HCT116 (cell line): ENCODE results near the gene LCLAT1.

Experiments
- EZH2 ChIP-seq: fragments of 200-600 bp; sonication (generic); IDR thresholded peaks from 2 replicates; pipeline ENCODE4 v1.6.1; 2017; ENCODE audit warnings: antibody characterized with exemption, mixed run types
- EZH2phosphoT487 ChIP-seq: fragments of 200-600 bp; IDR thresholded peaks from 2 replicates; pipeline ENCODE4 v1.6.1; 2018; ENCODE audit warnings: antibody characterized with exemption, borderline replicate concordance
- JUND ChIP-seq: IDR thresholded peaks from 2 replicates; pipeline ENCODE4 v1.6.1; 2012
- POLR2A ChIP-seq: IDR thresholded peaks from 2 replicates; pipeline ENCODE4 v1.7.0; 2011; ENCODE audit warnings: borderline replicate concordance; ENCODE audit not compliant: insufficient read depth, insufficient read length; ENCODE audit errors: extremely low read depth
- POLR2AphosphoS5 ChIP-seq: IDR thresholded peaks from 2 replicates; pipeline ENCODE4 v1.6.1; 2011; ENCODE audit warnings: mild to moderate bottlenecking, low read depth, low read length, moderate library complexity
- RAD21 ChIP-seq: IDR thresholded peaks from 2 replicates; pipeline ENCODE4 v1.6.1; 2012; ENCODE audit warnings: low read depth, mild to moderate bottlenecking
- TF ChIP-seq, protein P1 (sequence below), 3 experiments: fragments of 200-600 bp in 1 of 3; sonication (generic) in 1 of 3; IDR thresholded peaks in 2 of 3; conservative IDR thresholded peaks in 1 of 3; 2 replicates each; pipeline ENCODE4 v1.5.1; 2012 to 2017; ENCODE audit warnings: low read depth in 2 of 3, low read length in 2 of 3, antibody characterized with exemption in 1 of 3, borderline replicate concordance in 1 of 3, control low read depth in 1 of 3, mild to moderate bottlenecking in 1 of 3, mixed read lengths in 1 of 3, mixed run types in 1 of 3, moderate library complexity in 1 of 3; ENCODE audit not compliant: insufficient read depth in 1 of 3
- TF ChIP-seq, protein P2 (sequence below): IDR thresholded peaks from 2 replicates; pipeline ENCODE4 v1.6.1; 2012
- TF ChIP-seq, protein P3 (sequence below): IDR thresholded peaks from 2 replicates; pipeline ENCODE4 v1.6.1; 2012

DNA sequence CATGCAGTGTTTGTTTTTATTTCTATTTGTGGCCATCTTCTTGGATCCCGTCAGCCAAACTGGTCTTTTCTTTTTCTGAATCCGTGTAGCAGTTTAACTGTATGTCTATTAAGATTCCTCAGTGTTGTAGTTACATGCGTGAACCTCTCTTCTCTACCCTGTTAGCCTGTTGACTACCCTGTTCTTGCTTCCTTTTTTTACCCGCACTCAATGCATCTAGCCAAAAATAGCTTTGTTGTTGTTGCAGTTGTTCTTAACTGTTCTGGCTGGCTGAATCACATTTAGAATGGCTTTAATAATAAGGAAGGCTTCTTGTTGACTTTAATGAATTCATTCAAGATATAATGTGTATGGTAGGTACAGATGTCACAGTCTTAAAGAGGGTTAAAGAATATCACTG is 137.1 kb downstream of the LCLAT1 start:
- no peak for TF ChIP-seq EZH2
- TF ChIP-seq, protein P1, sequence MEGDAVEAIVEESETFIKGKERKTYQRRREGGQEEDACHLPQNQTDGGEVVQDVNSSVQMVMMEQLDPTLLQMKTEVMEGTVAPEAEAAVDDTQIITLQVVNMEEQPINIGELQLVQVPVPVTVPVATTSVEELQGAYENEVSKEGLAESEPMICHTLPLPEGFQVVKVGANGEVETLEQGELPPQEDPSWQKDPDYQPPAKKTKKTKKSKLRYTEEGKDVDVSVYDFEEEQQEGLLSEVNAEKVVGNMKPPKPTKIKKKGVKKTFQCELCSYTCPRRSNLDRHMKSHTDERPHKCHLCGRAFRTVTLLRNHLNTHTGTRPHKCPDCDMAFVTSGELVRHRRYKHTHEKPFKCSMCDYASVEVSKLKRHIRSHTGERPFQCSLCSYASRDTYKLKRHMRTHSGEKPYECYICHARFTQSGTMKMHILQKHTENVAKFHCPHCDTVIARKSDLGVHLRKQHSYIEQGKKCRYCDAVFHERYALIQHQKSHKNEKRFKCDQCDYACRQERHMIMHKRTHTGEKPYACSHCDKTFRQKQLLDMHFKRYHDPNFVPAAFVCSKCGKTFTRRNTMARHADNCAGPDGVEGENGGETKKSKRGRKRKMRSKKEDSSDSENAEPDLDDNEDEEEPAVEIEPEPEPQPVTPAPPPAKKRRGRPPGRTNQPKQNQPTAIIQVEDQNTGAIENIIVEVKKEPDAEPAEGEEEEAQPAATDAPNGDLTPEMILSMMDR (IDR thresholded peaks at IDR 0.05 in 2 of 3, conservative IDR thresholded peaks at IDR 0.05 in 1 of 3; ENCODE audit: borderline replicate concordance in 1 of 3, insufficient read depth in 1 of 3, low read depth in 2 of 3, low read length in 2 of 3), result no peak
- TF ChIP-seq, protein P2, sequence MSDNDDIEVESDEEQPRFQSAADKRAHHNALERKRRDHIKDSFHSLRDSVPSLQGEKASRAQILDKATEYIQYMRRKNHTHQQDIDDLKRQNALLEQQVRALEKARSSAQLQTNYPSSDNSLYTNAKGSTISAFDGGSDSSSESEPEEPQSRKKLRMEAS, result no peak
- TF ChIP-seq RAD21, result no peak
- TF ChIP-seq JUND, result no peak
- no peak for TF ChIP-seq EZH2phosphoT487
- no peak for TF ChIP-seq POLR2AphosphoS5
- TF ChIP-seq, protein P3, sequence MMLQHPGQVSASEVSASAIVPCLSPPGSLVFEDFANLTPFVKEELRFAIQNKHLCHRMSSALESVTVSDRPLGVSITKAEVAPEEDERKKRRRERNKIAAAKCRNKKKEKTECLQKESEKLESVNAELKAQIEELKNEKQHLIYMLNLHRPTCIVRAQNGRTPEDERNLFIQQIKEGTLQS, result no peak
- TF ChIP-seq POLR2A, result no peak
